Chondrocyte (in vitro differentiated cells): ENCODE data around the gene RIMS1. TPM values are rescaled to one million over a fixed set of nuclear protein-coding genes. Genes with fewer than 3 reads are reported as not detected.

Experiments
- DNase-seq: peaks from one replicate; pipeline ENCODE4 v3.0.0; 2021; ENCODE audit warnings: mixed read lengths, low spot score
- H3K27ac Mint-ChIP-seq: one replicate; pipeline ENCODE4 v1.8.0; 2021; ENCODE audit warnings: mild to moderate bottlenecking, moderate library complexity, mixed read lengths; ENCODE audit not compliant: unreplicated experiment
- H3K27me3 Mint-ChIP-seq: 2 replicates; pipeline ENCODE4 v1.8.0; 2021; ENCODE audit warnings: low read depth, mixed read lengths
- H3K36me3 Mint-ChIP-seq: 2 replicates; pipeline ENCODE4 v1.8.0; 2021; ENCODE audit warnings: low read depth, mixed read lengths
- H3K4me1 Mint-ChIP-seq: 2 replicates; pipeline ENCODE4 v1.8.0; 2021; ENCODE audit warnings: low read depth, mild to moderate bottlenecking, mixed read lengths
- H3K4me3 Mint-ChIP-seq: one replicate; pipeline ENCODE4 v1.8.0; 2021; ENCODE audit warnings: mild to moderate bottlenecking, moderate library complexity, mixed read lengths; ENCODE audit not compliant: unreplicated experiment
- H3K9me3 Mint-ChIP-seq: 2 replicates; pipeline ENCODE4 v1.8.0; 2021; ENCODE audit warnings: low read depth, mixed read lengths
- total RNA-seq: library from RNA; stranded (reverse); gene quantifications from 3 replicates; pipeline ENCODE4 v1.2.1, GENCODE V29; 2021
- TF ChIP-seq, protein P1 (sequence below): fragments of 200-600 bp; sonication (generic); IDR thresholded peaks from 2 replicates; pipeline ENCODE4 v1.5.0; 2021; ENCODE audit warnings: antibody characterized with exemption, mild to moderate bottlenecking, moderate library complexity

The RIMS1 gene
- total RNA-seq, 1 donor from 2014 or later: 6.6 TPM

DNA sequence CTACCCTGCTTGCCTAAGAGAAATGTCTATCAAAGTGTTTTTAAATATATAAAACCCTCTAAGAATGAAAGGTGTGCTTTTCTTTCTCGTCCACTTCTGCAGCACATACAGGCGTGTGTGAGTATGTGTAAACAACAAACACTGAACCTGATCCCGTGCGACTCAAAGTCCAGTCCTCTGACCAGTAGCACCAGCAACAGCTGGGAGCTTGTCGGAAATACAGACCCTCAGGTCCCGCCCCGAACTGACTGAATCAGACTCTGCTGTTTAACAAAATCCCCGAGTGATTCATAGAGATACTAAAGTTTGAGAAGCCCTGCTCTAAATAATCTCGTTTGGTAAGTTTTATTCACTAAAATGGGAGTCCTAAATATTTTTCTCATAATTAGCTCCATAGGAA lies 527.5 kb downstream of the RIMS1 start:
- Mint-ChIP-seq H3K4me1 (peaks cover 7% of the 10 kb centered on the region), H3K9me3 (no peaks in the 10 kb centered on the region), H3K27ac (no peak overlapping the region), H3K36me3 (no peaks in the 10 kb centered on the region), H3K4me3 (no peak overlapping the region), H3K27me3 (peaks cover 10% of the 10 kb centered on the region)
- TF ChIP-seq, protein P1, sequence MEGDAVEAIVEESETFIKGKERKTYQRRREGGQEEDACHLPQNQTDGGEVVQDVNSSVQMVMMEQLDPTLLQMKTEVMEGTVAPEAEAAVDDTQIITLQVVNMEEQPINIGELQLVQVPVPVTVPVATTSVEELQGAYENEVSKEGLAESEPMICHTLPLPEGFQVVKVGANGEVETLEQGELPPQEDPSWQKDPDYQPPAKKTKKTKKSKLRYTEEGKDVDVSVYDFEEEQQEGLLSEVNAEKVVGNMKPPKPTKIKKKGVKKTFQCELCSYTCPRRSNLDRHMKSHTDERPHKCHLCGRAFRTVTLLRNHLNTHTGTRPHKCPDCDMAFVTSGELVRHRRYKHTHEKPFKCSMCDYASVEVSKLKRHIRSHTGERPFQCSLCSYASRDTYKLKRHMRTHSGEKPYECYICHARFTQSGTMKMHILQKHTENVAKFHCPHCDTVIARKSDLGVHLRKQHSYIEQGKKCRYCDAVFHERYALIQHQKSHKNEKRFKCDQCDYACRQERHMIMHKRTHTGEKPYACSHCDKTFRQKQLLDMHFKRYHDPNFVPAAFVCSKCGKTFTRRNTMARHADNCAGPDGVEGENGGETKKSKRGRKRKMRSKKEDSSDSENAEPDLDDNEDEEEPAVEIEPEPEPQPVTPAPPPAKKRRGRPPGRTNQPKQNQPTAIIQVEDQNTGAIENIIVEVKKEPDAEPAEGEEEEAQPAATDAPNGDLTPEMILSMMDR: no peak
- no peak for DNase-seq

DNA sequence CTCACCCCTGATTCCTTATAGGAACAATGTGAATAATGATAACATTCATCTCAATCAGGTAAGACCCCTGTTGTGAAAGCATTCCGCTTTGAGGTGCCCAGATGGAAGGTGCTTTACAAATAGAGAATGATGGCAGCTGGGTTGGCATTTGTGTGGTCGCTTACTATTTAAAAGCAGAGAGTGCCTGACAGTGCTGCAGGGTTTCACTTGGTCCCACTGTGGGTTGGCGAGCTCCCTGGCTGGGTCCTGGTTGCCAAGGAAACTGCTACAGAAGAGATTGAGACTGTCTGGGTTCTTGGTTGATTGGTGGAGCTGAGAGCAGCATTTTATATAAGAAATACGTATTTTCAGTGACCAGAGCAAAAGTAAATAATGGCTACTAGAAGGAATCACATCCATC lies 528.3 kb downstream of the RIMS1 start:
- TF ChIP-seq, protein P1: no peak
- Mint-ChIP-seq H3K9me3 (no peaks in the 10 kb centered on the region), H3K36me3 (no peaks in the 10 kb centered on the region), H3K27ac (no peak overlapping the region), H3K4me1 (peaks cover 7% of the 10 kb centered on the region), H3K4me3 (no peak overlapping the region), H3K27me3 (peaks cover 10% of the 10 kb centered on the region)
- DNase-seq: no peak

DNA sequence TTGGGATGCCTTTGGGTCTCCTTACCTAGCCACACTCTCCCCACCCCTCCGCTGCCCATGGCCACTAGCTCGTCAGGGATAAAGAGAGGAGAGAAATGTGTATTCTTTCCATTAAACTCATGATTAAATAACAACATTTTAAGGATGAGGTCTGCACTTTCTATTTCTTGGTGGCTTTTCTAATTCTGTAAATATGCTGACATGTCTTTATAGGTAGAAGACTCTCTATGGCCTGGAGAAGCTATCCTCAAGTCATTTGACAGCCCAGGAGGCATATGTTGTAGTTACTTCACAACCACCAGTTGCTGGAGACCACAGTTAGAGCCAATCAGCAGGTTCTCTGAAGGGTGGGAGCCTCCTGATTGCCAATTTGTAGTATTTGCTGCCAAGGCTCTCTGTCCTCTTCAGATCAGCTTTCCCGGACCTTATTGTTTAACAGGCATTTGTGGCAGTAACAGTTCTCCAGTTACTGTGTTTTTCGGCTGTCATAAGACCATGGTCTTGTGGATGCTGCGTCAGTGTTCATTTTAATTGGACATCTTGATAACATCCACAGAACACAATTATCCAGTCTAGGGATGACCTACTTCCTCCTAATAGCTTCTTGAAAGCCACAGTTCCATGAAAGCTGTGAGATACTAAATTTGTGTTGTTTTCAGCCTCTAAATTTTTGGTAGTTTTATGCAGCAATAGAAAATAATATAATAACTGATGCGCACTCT lies 530.6 kb downstream of the RIMS1 start:
- Mint-ChIP-seq H3K4me3 (no peak overlapping the region), H3K27ac (no peak overlapping the region), H3K4me1 (peaks cover 4% of the 10 kb centered on the region), H3K36me3 (no peaks in the 10 kb centered on the region), H3K9me3 (no peaks in the 10 kb centered on the region), H3K27me3 (peaks cover 10% of the 10 kb centered on the region)
- TF ChIP-seq, protein P1: no peak
- no peak for DNase-seq

DNA sequence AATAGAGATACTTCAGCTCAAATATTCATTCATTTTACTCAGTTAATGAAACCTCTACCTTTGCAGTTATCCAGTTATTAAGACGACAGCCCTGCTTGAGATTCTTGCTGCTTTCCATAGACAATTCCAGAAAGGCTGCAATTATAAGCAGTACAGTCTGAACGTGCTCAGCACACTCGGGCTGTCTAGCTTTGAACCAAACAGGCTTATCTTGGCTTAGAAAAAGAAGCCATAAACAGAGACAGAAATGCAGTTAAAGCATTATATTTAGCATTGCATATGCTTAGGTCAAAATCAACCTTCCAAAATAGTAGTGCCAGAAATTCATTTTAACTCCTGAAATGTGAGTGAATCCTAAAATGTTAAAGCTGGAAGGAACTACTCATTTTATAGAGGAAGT lies 531.4 kb downstream of the RIMS1 start:
- Mint-ChIP-seq H3K36me3 (no peaks in the 10 kb centered on the region), H3K4me1 (no peaks in the 10 kb centered on the region), H3K9me3 (no peaks in the 10 kb centered on the region), H3K4me3 (no peak overlapping the region), H3K27me3 (peaks cover 10% of the 10 kb centered on the region), H3K27ac (no peak overlapping the region)
- DNase-seq: no peak
- TF ChIP-seq, protein P1: no peak

DNA sequence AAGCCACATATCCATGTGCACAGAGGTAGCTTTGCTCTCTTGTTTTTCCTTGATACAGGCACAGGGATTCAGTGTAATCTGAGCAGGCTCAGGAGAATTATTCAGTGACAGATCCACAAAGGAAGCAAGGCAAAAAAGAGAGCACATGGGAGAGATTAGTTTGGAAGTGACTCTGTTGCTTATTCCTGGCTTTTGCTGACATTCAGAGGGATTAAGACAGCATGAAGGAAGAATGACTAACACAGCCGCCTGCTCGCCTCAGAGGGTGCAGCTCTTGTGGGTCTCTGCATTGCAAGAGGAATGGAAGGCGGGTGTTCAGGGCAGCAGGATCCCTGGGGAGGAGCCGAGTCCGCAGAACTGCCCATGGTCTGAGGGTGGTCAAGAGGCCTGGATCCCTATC lies 532.1 kb downstream of the RIMS1 start:
- Mint-ChIP-seq H3K9me3 (no peaks in the 10 kb centered on the region), H3K4me3 (no peak overlapping the region), H3K36me3 (no peaks in the 10 kb centered on the region), H3K4me1 (no peaks in the 10 kb centered on the region), H3K27me3 (peaks cover 10% of the 10 kb centered on the region), H3K27ac (no peak overlapping the region)
- TF ChIP-seq, protein P1: no peak
- no peak for DNase-seq
